Measurements from ENCODE around the gene KRT79. TPM values are rescaled to one million over a fixed set of nuclear protein-coding genes. Genes with fewer than 3 reads are reported as not detected.
"Not testable (repeated sequence)": the region's sequence is repeated elsewhere in the genome, so short reads cannot be mapped to it uniquely, and the experiment has no call there.

KRT79 gene
- total and polyA plus RNA-seq, 8 donors: 0.09 TPM; not detected in 7

GRCh38 chr12:52796839-52797528 lies 37.1 kb downstream of the KRT79 start:
- H3K4me1 ChIP-seq: peaks cover 0 to 4% (median 0%) of the 10 kb centered on the region in 3 donors
- H3K4me3 ChIP-seq: no peak overlapping the region
- FAIRE-seq: no peak
- 82 to 83% methylated on average over 3 of the region's 3 CpGs for WGBS, 2 donors
- intact Hi-C loops (cut with DNase I): no loop called here
- H3K27me3 ChIP-seq: no peaks in the 10 kb centered on the region
- H3K36me3 ChIP-seq: no peaks in the 10 kb centered on the region
- TF ChIP-seq CTCF (IDR thresholded peaks at IDR 0.05): no peak
- ATAC-seq: no peak
- no peak for DNase-seq
- H3K27ac ChIP-seq: no peak overlapping the region
- H3K9me3 ChIP-seq: no peaks in the 10 kb centered on the region

GRCh38 chr12:52796429-52796794 lies 37.7 kb downstream of the KRT79 start:
- Histone ChIP-seq H3K36me3 (no peaks in the 10 kb centered on the region), H3K4me1 (peaks cover 0 to 4% (median 0%) of the 10 kb centered on the region in 3 donors), H3K27ac (no peak overlapping the region), H3K27me3 (no peaks in the 10 kb centered on the region), H3K4me3 (no peak overlapping the region), H3K9me3 (no peaks in the 10 kb centered on the region)
- 95 to 97% methylated on average over 3 of the region's 3 CpGs for WGBS, 2 donors
- no peak for ATAC-seq
- DNase-seq: no peak
- FAIRE-seq: no peak
- no peak for TF ChIP-seq CTCF (IDR thresholded peaks at IDR 0.05)
- intact Hi-C loops (cut with DNase I): no loop called here

GRCh38 chr12:52795694-52796428 lies 38.2 kb downstream of the KRT79 start, which contains the start of gene KRT3:
TSS of gene KRT3 (minus strand) at chr12:52796117. CDS start at chr12:52796042, 75 bp downstream.
- ATAC-seq: no peak
- Histone ChIP-seq H3K27ac (no peak within 1 kb of the TSS), H3K9me3 (no peaks in the 10 kb centered on the region), H3K27me3 (no peaks in the 10 kb centered on the region), H3K4me1 (peaks cover 0 to 4% (median 0%) of the 10 kb centered on the region in 3 donors), H3K4me3 (no peak within 1 kb of the TSS), H3K36me3 (no peaks in the 10 kb centered on the region)
- no peak for FAIRE-seq
- 85 to 89% methylated on average over 16 to 17 of the region's 17 CpGs for WGBS, 2 donors
- TF ChIP-seq CTCF (IDR thresholded peaks at IDR 0.05): no peak
- intact Hi-C loops (cut with DNase I): no loop called here
- no peak for DNase-seq

- ATAC-seq; H3K9me3 ChIP-seq; FAIRE-seq; H3K27me3 ChIP-seq; H3K4me3 ChIP-seq; DNase-seq; H3K36me3 ChIP-seq; H3K27ac ChIP-seq; H3K4me1 ChIP-seq; intact Hi-C loops (cut with DNase I): not testable (repeated sequence)
- 85 to 100% methylated on average over 2 of the region's 2 CpGs for WGBS, 2 donors
These were observed 38.8 kb downstream of the KRT79 start for GRCh38 chr12:52795332-52795674.

GRCh38 chr12:52794479-52795331 lies 39.4 kb downstream of the KRT79 start:
- no peak for TF ChIP-seq CTCF (IDR thresholded peaks at IDR 0.05)
- 85 to 86% methylated on average over 5 of the region's 5 CpGs for WGBS, 2 donors
- H3K4me3 ChIP-seq: no peak overlapping the region
- no peak overlapping the region for H3K27ac ChIP-seq
- H3K27me3 ChIP-seq: no peaks in the 10 kb centered on the region
- H3K9me3 ChIP-seq: no peaks in the 10 kb centered on the region
- no peaks in the 10 kb centered on the region for H3K36me3 ChIP-seq
- ATAC-seq: no peak
- DNase-seq: no peak
- no peaks in the 10 kb centered on the region for H3K4me1 ChIP-seq
- intact Hi-C loops (cut with DNase I): no loop called here
- no peak for FAIRE-seq

All from pancreas (tissue), 10 donors.